Peyer's patch (tissue), 4 donors: ENCODE results near the gene TACO1.

Experiments used
- CTCF ChIP-seq, 6 experiments: fragments of 450-650 bp in 4 of 6; fragments of 200-600 bp in 2 of 6; sonication (generic) in 1 of 6; IDR thresholded peaks; one replicate each; pipeline ENCODE4 v1.5.1; 2017 to 2019; ENCODE audit warnings: antibody characterized with exemption in 6 of 6, mild to moderate bottlenecking in 3 of 6, moderate library complexity in 1 of 6
- POLR2A ChIP-seq, 2 donors: fragments of 450-650 bp; IDR thresholded peaks; one replicate each; pipeline ENCODE4 v1.5.1; 2017; ENCODE audit warnings: antibody characterized with exemption in 2 of 2, mild to moderate bottlenecking in 2 of 2, moderate library complexity in 2 of 2

- TF ChIP-seq CTCF (IDR thresholded peaks at IDR 0.05) (no peak), POLR2A (IDR thresholded peaks at IDR 0.05) (no peak)
Measured at GRCh38 chr17:63647065-63647725, 46.5 kb downstream of the TACO1 start.
